ENCODE measurements around the gene HNRNPK.
A peak's percentile ranks its signal among the peaks of the same experiment; 100 is the strongest.

Gene HNRNPK

DNA sequence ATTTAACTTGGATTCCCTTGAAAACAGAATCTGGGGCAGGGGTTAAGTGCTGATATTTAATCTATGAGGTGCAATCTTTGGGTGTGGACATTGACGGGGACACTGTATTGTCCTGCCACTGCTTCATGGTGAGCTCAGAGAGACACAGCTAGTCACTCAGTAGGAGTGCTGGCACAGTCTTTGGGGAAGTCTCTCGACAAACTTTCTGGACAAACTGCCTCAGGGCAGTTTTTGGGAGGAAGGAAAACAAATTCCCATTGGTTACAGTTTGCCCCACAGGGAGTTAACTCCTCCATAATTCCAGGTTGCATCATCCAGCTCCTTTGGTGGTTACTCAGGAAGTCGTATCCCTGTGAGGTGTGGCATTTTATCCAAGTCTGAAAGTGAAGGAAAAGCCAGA is 17.9 kb downstream of the HNRNPK start:
- H3K27me3 ChIP-seq (ENCODE audit: insufficient read depth, poor library complexity, severe bottlenecking) = no peaks in the 10 kb centered on the region
- H3K4me3 ChIP-seq (replicated peaks; ENCODE audit: insufficient read depth, low read length) = no peak overlapping the region
- no peak for DNase-seq (ENCODE audit: low read depth in 1 of 2, low spot score in 1 of 2)
- TF ChIP-seq SPI1 (IDR thresholded peaks at IDR 0.05; ENCODE audit: borderline replicate concordance, low read depth) (no peak), CTCF (IDR thresholded peaks at IDR 0.05; ENCODE audit: insufficient read depth, low read length) (no peak), GABPA (IDR thresholded peaks at IDR 0.05; ENCODE audit: low read depth) (no peak), POLR2AphosphoS5 (IDR thresholded peaks at IDR 0.05; ENCODE audit: low read depth) (no peak)
- TF ChIP-seq, protein P1, sequence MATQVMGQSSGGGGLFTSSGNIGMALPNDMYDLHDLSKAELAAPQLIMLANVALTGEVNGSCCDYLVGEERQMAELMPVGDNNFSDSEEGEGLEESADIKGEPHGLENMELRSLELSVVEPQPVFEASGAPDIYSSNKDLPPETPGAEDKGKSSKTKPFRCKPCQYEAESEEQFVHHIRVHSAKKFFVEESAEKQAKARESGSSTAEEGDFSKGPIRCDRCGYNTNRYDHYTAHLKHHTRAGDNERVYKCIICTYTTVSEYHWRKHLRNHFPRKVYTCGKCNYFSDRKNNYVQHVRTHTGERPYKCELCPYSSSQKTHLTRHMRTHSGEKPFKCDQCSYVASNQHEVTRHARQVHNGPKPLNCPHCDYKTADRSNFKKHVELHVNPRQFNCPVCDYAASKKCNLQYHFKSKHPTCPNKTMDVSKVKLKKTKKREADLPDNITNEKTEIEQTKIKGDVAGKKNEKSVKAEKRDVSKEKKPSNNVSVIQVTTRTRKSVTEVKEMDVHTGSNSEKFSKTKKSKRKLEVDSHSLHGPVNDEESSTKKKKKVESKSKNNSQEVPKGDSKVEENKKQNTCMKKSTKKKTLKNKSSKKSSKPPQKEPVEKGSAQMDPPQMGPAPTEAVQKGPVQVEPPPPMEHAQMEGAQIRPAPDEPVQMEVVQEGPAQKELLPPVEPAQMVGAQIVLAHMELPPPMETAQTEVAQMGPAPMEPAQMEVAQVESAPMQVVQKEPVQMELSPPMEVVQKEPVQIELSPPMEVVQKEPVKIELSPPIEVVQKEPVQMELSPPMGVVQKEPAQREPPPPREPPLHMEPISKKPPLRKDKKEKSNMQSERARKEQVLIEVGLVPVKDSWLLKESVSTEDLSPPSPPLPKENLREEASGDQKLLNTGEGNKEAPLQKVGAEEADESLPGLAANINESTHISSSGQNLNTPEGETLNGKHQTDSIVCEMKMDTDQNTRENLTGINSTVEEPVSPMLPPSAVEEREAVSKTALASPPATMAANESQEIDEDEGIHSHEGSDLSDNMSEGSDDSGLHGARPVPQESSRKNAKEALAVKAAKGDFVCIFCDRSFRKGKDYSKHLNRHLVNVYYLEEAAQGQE (IDR thresholded peaks at IDR 0.05; ENCODE audit: insufficient replicate concordance, low read depth) = no peak
- H3K27ac ChIP-seq (replicated peaks) = no peak overlapping the region

DNA sequence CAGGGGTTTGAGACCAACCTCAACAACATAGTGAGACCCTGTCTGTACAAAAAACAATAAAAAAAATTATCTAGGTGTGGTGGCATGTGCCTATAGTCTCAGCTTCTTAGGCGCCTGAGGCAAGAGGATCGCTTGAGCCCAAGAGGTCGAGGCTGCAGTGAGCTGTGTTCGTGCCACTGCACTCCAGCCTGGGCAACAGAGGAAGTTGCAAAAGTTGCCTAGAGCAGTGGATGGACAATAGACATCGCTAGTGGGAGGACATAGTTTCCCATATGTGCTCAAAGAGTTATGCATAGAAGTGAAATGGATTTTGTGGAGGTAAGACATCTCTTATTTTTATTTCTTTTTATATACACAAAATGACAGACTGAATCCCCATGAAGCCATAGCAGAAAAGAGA is 19.0 kb downstream of the HNRNPK start:
- Histone ChIP-seq H3K4me3 (replicated peaks; ENCODE audit: insufficient read depth, low read length) (no peak overlapping the region), H3K27ac (replicated peaks) (no peak overlapping the region), H3K27me3 (ENCODE audit: insufficient read depth, poor library complexity, severe bottlenecking) (no peaks in the 10 kb centered on the region)
- TF ChIP-seq SPI1 (IDR thresholded peaks at IDR 0.05; ENCODE audit: borderline replicate concordance, low read depth) (no peak), CTCF (IDR thresholded peaks at IDR 0.05; ENCODE audit: insufficient read depth, low read length) (no peak), POLR2AphosphoS5 (IDR thresholded peaks at IDR 0.05; ENCODE audit: low read depth) (no peak), GABPA (IDR thresholded peaks at IDR 0.05; ENCODE audit: low read depth) (no peak)
- TF ChIP-seq, protein P1 (IDR thresholded peaks at IDR 0.05; ENCODE audit: insufficient replicate concordance, low read depth) = no peak
- peak in 1 of 2 experiments; percentile 53 for DNase-seq (ENCODE audit: low read depth in 1 of 2, low spot score in 1 of 2)

DNA sequence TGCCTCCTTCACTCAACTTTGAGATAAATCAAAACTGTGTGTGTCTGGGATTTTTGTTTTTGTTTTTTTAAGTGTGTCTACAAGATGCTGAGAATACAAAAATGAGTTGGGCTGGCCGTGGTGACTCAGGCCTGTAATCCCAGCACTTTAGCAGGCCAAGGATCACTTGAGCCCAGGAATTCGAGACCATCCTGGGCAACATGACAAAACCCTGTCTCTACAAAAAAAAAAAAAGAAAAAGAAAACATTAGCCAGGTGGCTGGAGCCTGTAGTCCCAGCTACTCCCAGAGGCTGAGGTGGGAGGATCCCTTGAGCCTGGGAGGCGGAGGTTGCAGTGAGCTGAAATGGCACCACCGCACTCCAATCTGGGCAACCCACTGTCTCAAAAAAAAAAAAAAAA is 21.0 kb downstream of the HNRNPK start:
- H3K27ac ChIP-seq (replicated peaks) = no peak overlapping the region
- no peaks in the 10 kb centered on the region for H3K27me3 ChIP-seq (ENCODE audit: insufficient read depth, poor library complexity, severe bottlenecking)
- no peak for DNase-seq (ENCODE audit: low read depth in 1 of 2, low spot score in 1 of 2)
- TF ChIP-seq SPI1 (IDR thresholded peaks at IDR 0.05; ENCODE audit: borderline replicate concordance, low read depth) (no peak), GABPA (IDR thresholded peaks at IDR 0.05; ENCODE audit: low read depth) (no peak), POLR2AphosphoS5 (IDR thresholded peaks at IDR 0.05; ENCODE audit: low read depth) (no peak), CTCF (IDR thresholded peaks at IDR 0.05; ENCODE audit: insufficient read depth, low read length) (no peak)
- TF ChIP-seq, protein P1 (IDR thresholded peaks at IDR 0.05; ENCODE audit: insufficient replicate concordance, low read depth) = no peak
- H3K4me3 ChIP-seq (replicated peaks; ENCODE audit: insufficient read depth, low read length) = no peak overlapping the region

Data from HL-60 (cell line).